T47D (cell line): Measurements from ENCODE around the gene GPRIN1.
A peak's percentile ranks its signal among the peaks of the same experiment; 100 is the strongest.

Source experiments
- DNase-seq, 2 experiments: peaks; one replicate each; pipeline versions ENCODE4 v3.0.0 to v3.0.0-alpha.2; 2011 to 2012; ENCODE audit warnings: low read depth in 1 of 2, low spot score in 1 of 2
- JUND ChIP-seq: IDR thresholded peaks from 2 replicates; pipeline ENCODE4 v1.6.1; 2012; ENCODE audit warnings: low read depth
- in situ Hi-C: cut with HindIII; loops from 2 replicates; pipeline ENCODE4 v1.10.0; 2016; ENCODE audit warnings: low sequenced_read_pairs, low pct_unique_long_range_greater_than_20kb

Gene GPRIN1

DNA sequence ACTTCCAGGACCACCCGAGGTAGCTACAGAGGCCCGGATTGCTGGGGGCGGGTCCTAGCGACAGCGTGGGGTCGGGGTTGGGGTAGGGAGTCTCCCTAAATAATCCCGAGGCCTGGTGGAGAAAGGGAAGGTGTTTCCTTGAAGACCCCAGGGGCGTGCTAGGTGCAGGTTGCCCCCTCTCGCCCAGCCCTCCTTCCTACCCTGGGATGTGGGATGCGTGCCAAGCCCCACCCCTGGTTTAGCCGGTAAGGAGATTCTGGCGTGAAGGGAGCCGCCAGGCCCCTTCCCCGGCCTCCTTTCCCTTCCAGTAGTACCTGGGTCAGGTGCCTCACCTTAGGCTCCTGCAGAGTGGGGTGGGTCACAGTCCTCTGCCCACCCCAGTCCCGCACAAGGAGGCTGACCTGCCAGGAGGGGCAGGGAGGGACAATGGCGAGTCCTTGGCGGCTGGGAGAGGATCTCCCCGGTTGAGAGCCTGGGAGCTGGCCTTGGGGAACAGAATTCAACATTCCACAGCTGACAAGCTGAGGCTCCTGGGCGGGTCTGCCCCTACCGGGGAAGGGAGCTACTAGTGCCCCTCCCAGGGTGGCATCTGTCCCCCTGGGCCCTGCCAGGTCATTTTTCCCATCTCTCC, 38.0 kb upstream of the GPRIN1 start:
- DNase-seq, result peak; percentile 49 to 55
- no peak for TF ChIP-seq JUND
- in situ Hi-C loops, result no loop called here

DNA sequence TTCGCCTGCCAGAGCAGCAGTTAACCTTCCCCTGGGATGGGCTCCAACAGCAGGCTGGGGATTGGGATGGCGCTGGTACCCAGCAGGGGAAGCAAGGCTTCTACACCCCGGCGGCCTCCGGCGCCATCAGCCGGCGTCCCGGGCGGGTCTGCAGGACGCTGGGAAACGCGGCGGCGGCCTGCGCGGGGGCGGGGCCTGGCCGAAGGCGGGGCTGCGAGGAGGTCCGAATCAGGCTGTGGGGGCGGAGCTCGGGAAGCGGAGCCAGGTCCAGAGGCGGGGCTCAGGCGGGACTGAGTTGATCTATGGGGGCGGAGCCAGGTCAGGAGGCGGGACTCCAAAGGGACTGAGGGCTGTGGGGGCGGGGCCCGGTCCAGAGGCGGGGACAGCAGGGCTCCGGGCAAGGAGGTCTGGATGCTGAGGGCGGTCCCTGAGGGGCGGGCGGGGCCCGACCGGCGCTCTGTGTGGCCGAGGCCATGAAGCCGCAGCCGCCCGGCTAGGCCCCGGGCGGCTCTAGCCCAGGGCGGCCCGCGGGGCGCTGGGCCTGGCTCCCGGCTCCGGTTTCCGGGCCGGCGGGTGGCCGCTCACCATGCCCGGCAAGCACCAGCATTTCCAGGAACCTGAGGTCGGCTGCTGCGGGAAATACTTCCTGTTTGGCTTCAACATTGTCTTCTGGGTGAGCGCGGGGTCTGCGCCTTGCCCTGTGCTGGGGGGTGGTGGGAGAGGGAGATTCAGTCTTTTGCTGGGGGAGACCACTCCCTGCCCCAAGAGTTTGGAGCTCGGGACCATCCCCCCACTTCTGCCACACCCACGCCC, 37.3 kb upstream of the GPRIN1 start, which contains the start of gene TSPAN17:
TSPAN17 (plus strand) TSS at position 455 of the 813 bp plus-strand sequence; CDS start at position 587, 132 bp downstream.
- no peak for TF ChIP-seq JUND
- in situ Hi-C loops, result no loop called here
- peak; percentile 98 to 99 for DNase-seq

GRCh38 chr5:176646707-176647029, 36.7 kb upstream of the GPRIN1 start:
- no peak for DNase-seq
- in situ Hi-C loops, result no loop called here
- no peak for TF ChIP-seq JUND

GRCh38 chr5:176646049-176646706, 36.2 kb upstream of the GPRIN1 start:
- in situ Hi-C loops, result no loop called here
- no peak for TF ChIP-seq JUND

DNA sequence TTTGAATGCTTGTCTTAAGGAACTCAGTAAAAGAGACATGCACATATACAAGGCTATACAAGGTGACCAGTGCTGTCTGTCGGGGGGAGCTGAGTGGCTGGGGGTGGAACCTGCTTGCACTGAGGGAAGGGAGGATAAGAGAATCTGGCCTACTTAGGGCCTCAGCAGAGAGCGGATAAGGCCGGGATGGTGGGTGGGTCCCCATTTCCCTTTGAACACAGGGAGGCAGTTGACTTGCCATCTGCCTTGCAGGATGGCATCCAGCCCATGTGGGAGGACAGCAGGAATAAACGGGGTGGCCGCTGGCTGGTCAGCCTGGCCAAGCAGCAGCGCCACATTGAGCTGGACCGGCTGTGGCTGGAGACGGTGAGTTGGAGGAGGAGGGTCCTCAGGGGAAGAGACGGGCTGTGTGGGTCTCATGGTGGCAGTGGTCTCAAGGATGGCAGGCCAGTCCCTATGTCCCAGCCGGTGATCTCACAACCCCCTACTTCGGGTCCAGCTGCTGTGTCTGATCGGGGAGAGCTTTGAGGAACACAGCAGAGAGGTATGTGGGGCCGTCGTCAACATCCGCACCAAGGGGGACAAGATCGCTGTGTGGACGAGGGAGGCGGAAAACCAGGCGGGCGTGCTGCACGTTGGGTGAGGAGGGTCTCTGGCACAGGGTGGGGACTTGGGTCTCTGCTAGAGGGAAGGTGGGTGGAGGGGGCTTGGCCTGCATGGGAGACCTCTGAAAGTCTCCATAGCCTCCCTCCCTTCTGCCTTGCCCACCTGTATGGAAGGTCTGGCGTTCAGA, 35.1 kb upstream of the GPRIN1 start:
- DNase-seq, result no peak
- no peak for TF ChIP-seq JUND
- in situ Hi-C loops, result no loop called here

More at GRCh38 chr5:176646049-176646706, 36.2 kb upstream of the GPRIN1 start:
- DNase-seq, result no peak

DNA sequence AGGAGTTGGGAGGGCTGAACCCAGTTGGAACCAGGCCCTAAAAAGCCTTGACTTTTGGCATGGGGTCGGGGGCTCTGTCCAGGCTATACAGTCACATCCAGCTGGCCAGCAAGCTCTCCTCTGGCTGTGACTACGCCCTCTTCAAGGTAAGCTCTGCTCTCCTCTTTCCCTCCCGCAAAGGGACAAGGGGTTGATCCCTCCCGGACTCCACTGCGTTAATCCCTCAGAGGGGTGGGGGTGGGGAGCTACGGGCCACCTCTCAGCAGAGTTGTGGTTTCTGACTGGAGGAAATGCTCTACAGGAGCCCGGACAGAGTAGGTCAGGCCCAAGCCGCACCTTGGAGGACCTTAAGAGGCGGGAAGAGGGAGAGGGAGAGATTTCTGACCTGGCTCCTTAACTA, 34.3 kb upstream of the GPRIN1 start:
- in situ Hi-C loops, result no loop called here
- DNase-seq, result no peak
- TF ChIP-seq JUND, result no peak

GRCh38 chr5:176643491-176644219, 33.7 kb upstream of the GPRIN1 start:
- no peak for DNase-seq
- TF ChIP-seq JUND, result no peak
- in situ Hi-C loops, result no loop called here

DNA sequence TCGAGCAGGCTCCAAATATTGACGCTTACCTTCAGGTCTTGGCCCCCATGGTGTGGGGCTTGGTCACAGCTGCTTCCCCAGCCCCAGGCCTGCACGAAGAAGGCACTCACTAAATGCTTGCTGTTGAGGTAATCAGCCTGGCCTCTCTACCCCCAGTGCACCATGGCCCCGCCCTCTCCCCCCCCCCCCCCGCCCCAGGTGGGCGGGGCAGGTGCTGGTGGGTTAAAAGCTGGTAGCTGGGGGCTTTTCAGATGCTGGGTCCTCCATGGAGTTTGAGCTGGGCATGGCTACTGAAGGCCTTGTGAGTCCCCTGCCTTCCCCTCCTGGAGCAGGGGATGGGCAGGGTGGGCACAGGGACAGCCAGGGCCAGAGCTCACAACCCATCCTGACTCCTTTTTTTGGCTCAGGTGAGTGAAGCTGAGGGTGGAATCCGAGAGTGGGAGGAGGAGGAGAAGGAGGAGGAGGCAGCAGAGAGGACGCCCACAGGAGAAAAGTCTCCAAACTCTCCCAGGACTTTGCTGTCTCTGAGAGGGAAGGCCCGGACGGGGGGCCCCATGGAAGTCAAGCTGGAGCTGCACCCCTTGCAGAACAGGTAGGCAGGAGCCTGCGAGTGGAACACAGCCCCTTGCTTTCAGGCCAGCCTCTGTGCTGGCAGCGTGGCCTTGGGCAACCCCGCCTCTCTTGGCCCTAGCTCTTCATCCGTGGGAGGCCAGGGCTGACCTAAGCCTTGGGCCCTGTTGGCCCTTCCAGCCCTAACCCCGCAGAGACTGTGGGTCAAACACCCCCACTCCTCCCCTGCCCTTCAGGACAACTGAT, 32.9 kb upstream of the GPRIN1 start:
- in situ Hi-C loops, result no loop called here
- no peak for TF ChIP-seq JUND
- peak in 1 of 2 experiments; percentile 62 for DNase-seq

DNA sequence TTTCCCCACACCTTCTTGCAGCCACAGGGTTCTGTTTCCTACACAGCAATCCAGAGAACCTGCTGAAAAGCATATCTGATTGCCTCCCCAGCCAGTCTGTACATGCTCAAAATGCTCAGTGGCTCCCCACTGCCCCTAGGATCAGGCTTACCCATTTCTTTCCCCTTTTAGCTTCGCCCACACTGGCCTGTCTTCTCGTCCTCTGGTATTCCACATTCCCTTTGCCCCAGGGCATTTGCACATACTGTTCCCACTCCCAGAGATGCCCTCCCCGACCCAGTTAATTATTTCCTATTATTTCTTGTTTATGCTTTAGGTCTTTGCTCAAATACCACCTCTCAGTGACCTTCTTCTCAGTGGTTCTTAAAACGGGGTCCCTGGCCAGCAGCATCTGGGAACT, 30.7 kb upstream of the GPRIN1 start:
- TF ChIP-seq JUND, result no peak
- no peak for DNase-seq
- in situ Hi-C loops, result no loop called here

- no peak for DNase-seq
- no peak for TF ChIP-seq JUND
- in situ Hi-C loops, result no loop called here
These were observed 30.0 kb upstream of the GPRIN1 start for GRCh38 chr5:176639981-176640380.

- in situ Hi-C loops, result no loop called here
These were observed 29.3 kb upstream of the GPRIN1 start for GRCh38 chr5:176639208-176639607.

More at GRCh38 chr5:176639208-176639607, 29.3 kb upstream of the GPRIN1 start:
- DNase-seq, result no peak
- TF ChIP-seq JUND, result no peak
